ENCODE measurements around the gene MARVELD2.
"Not testable (repeated sequence)": the region's sequence is repeated elsewhere in the genome, so short reads cannot be mapped to it uniquely, and the experiment has no call there.

MARVELD2 gene, protein sequence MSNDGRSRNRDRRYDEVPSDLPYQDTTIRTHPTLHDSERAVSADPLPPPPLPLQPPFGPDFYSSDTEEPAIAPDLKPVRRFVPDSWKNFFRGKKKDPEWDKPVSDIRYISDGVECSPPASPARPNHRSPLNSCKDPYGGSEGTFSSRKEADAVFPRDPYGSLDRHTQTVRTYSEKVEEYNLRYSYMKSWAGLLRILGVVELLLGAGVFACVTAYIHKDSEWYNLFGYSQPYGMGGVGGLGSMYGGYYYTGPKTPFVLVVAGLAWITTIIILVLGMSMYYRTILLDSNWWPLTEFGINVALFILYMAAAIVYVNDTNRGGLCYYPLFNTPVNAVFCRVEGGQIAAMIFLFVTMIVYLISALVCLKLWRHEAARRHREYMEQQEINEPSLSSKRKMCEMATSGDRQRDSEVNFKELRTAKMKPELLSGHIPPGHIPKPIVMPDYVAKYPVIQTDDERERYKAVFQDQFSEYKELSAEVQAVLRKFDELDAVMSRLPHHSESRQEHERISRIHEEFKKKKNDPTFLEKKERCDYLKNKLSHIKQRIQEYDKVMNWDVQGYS

GRCh38 chr5:69414885-69415583, at the start of gene MARVELD2:
TSS of gene MARVELD2 (plus strand) at chr5:69415116. CDS start at chr5:69419386, 4,270 bp downstream.
- peak; percentile 97 for DNase-seq

- DNase-seq = no peak
Observed at GRCh38 chr5:69367697-69368279, 47.1 kb upstream of the MARVELD2 start.

- peak; percentile 52 for DNase-seq
Observed at GRCh38 chr5:69368458-69369339, 46.2 kb upstream of the MARVELD2 start.

DNA sequence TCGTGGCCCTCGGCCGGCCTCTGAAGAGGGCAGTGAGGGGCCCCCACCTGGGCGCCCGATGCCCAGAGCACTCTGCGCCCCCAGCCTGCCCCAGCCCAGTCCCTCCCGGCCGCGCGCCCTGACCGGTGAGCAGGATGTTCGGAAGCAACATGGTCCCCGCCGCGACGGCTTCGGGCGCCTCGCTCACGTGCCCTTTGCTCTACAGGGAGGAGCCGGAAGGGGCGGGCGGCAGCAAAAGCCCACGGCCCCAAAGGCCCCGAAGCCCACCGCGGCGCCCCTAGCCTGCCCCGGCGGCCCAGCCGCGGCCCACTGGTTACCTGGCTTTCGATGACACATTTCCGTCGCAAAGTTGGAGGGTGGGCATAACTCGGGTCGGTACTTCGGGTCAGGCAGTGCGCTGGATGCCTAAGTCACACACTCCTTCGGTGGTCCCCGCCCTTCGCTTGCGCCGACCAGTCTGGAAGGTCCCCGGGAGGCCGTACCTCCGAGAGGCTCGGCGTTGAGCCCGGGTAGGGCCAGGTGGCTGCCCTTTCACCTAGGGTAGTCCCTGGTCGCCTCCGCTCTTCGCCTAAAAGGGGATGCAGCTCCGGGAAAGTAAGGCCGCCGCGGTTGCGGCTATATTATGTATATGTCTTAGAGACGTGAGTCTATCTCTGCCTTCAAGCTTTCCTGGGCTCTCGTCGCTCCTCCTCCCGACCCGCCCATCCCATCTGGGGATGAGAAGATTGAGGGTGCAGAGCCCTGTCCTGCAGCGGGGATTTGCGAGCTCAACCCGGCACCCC, 45.4 kb upstream of the MARVELD2 start, which contains the start of the genes AK6, RAD17 and TAF9:
AK6 (minus strand) TSS at position 181 of the 782 bp plus-strand sequence; CDS start at position 151, 30 bp downstream.
RAD17 (plus strand) TSS at position 479 of the 782 bp plus-strand sequence. CDS start 2,391 bp downstream, outside the sequence.
TAF9 (minus strand) TSS at position 181 of the 782 bp plus-strand sequence. CDS start 3,783 bp downstream, outside the sequence.
- peak; percentile 93 for DNase-seq

GRCh38 chr5:69370335-69370734, 44.6 kb upstream of the MARVELD2 start:
- DNase-seq = not testable (repeated sequence)

DNA sequence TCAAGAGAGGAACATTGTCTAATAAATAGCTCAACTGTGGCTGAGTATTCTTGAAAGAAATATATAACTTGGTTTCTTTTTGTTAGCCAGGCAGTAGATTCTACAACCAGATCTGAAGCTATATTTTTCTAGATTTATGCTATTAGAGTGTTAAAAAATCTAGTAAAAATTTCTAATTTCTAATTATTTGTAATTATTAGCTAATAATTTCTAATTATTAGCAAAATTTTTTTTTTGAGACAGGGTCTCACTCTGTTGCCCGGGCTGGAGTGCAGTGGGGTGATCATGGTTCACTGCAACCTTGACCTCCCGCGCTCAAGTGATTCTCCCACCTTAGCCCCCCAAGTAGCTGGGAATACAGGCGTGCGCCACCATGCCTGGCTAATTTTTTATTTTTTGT, 42.5 kb upstream of the MARVELD2 start:
- no peak for DNase-seq

DNA sequence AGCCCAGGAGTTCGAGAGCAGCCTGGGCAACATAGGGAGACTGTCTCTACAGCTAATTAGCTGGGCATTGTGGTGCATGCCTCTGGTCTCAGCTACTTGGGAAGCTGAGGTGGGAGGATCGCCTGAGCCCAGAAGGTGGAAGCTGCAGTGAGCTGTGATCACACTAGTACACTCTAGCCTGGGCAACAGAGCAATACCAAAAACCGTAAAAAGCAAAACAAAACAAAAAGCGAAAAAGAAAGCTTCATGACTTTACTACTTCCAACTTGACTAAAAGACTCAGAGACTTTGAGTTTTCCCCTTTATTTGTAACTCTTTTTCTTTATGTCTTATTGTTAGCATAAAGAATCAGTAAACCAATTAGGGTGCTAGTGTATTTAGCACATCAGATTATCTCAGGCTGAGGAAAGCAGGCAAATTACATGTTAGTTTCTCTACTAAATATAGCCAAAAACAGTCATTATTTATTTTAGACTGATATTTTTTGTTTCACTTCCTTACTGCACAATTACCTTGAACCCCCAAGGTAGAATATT, 39.9 kb upstream of the MARVELD2 start:
- no peak for DNase-seq

GRCh38 chr5:69378376-69378775, 36.5 kb upstream of the MARVELD2 start:
- DNase-seq = no peak

- no peak for DNase-seq
Observed at GRCh38 chr5:69404659-69405330, 10.1 kb upstream of the MARVELD2 start.

DNA sequence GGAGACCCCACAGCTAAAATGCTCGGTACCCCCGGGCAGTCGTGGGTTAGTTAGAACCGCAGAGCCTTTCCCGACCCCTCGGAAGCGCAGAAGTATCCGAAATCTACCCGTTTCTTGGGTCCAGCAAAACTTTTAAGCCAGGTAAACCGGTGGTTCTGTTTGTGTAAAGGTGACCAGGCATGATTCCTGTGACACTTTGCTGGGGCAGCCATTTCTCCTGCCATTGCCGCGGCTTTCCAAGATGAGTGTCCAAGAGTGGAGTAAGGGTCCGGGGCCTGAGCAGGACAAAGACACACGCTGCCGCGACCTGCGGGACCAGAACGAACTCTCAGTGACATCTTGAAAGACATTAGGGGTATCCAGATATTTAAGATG, 655 bp downstream of the MARVELD2 start:
- DNase-seq = peak; percentile 43

- DNase-seq = peak; percentile 39
Observed at GRCh38 chr5:69416180-69416579, 1.3 kb downstream of the MARVELD2 start.

DNA sequence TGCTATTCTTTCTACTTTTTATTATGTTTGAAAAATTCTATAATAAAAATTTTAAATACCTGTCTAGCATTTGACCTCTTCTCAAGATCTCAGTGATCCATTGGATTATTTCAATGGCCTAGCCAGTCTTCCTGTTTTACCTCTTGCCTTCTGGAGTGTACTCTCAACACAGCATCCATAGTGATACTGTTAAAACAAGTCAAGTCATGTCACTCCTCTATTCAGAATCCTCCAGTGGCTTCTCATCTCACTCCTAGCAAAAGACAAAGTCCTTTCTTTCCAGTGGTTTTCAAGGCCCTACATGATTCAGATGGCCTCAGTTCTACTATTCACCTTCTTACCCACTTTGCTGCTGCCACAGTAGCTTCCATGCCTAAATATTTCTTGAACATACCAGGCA, 1.8 kb downstream of the MARVELD2 start:
- no peak for DNase-seq

- no peak for DNase-seq
Observed at GRCh38 chr5:69418554-69418953, 3.6 kb downstream of the MARVELD2 start.

DNA sequence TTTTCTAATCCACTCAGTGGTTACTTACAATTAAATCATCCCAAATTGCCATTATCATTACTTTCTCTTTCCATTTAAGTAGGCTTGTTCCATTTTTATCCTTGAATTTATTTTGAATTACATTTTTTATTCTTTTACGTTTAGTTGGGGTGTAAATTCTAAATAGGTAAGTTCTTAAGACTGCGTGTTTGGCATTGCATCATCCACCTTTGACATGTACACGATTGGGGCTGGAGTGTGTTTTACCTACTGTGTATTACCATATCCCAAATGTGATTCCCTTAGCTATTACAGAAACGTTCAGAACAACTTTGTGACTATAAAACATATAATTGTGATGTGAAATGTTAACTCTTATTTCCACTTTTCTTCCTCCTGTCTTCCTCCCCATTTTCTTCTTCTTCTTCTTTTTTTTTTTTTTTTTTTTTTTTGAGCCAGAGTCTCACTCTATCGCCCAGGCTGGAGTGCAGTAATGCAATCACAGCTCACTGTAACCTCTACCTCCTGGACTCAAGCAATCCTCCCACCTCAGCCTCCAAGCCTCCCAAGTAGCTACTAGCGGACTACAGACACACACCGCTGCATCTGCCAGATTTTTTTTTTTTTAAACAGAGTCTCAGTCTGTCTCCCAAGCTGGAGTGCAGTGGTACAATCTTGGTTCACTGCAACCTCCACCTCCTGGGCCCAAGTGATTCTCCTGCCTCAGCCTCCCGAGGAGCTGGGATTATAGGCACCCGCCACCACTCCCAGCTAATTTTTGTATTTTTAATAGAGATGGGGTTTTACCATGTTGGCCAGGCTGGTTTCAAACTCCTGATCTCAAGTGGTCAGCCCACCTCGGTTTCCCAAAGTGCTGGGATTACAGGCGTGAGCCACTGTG, 16.7 kb downstream of the MARVELD2 start:
- no peak for DNase-seq

GRCh38 chr5:69432412-69433206, 17.7 kb downstream of the MARVELD2 start:
- no peak for DNase-seq

DNA sequence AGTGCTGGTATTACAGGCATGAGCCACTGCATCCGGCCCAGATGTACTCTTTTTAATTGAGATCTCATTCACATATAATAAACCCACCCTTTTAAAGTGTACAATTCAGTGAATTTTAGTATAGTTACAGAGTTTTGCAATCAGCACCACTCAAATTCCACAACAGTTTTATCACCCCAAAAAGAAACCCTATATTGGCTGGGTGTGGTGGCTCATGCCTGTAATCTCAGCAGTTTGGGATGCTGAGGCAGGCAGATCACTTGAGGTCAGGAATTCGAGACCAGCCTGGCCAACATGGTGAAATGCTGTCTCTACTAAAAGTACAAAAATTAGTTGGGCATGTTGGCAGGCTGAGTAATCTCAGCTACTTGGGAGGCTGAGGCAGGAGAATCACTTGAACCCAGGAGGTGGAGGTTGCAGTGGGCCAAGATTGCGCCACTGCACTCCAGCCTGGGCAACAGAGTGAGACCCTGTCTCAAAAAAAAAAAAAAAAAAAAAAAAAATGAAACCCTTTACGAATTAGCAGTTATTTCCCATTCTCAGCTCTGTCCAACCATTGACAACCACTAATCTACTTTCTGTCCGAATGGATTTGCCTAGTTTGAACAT, 20.5 kb downstream of the MARVELD2 start:
- not testable (repeated sequence) for DNase-seq

- DNase-seq = no peak
Observed at GRCh38 chr5:69444127-69444754, 29.3 kb downstream of the MARVELD2 start.
